KMS-11 (cell line): ENCODE data around the gene HELZ2.

Experiments
- H2AFZ ChIP-seq: fragments of 200-600 bp; sonication (generic); 2 replicates; pipeline ENCODE4 v1.6.1; 2016; ENCODE audit warnings: antibody characterized with exemption, mixed run types, low read depth
- H3K27ac ChIP-seq: fragments of 200-600 bp; sonication (generic); 2 replicates; pipeline ENCODE4 v1.6.1; 2016; ENCODE audit warnings: mild to moderate bottlenecking, mixed run types
- H3K27me3 ChIP-seq: fragments of 200-600 bp; sonication (generic); 2 replicates; pipeline ENCODE4 v1.6.1; 2017; ENCODE audit warnings: mild to moderate bottlenecking, low read depth, mixed run types, moderate library complexity; ENCODE audit not compliant: insufficient read depth
- H3K36me3 ChIP-seq: fragments of 200-600 bp; sonication (generic); 2 replicates; pipeline ENCODE4 v1.6.1; 2017; ENCODE audit warnings: mild to moderate bottlenecking, mixed run types; ENCODE audit not compliant: insufficient read depth
- H3K4me1 ChIP-seq: fragments of 200-600 bp; sonication (generic); 2 replicates; pipeline ENCODE4 v1.6.1; 2016; ENCODE audit warnings: mild to moderate bottlenecking, low read depth, mixed run types; ENCODE audit not compliant: poor library complexity, severe bottlenecking
- H3K4me2 ChIP-seq: fragments of 200-600 bp; sonication (generic); 2 replicates; pipeline ENCODE4 v1.7.0; 2016; ENCODE audit warnings: mild to moderate bottlenecking, mixed run types
- H3K4me3 ChIP-seq: fragments of 200-600 bp; sonication (generic); IDR thresholded peaks from 2 replicates; pipeline ENCODE4 v1.6.1; 2017; ENCODE audit warnings: low read depth, low read length, mixed read lengths; ENCODE audit not compliant: insufficient read depth
- H3K79me2 ChIP-seq: fragments of 200-600 bp; sonication (generic); 2 replicates; pipeline ENCODE4 v1.6.1; 2016; ENCODE audit warnings: low read depth, mixed run types; ENCODE audit not compliant: insufficient read depth
- H3K9ac ChIP-seq: fragments of 200-600 bp; sonication (generic); 2 replicates; pipeline ENCODE4 v1.6.1; 2016; ENCODE audit warnings: mild to moderate bottlenecking, mixed run types
- H4K20me1 ChIP-seq: fragments of 200-600 bp; sonication (generic); 2 replicates; pipeline ENCODE4 v1.6.1; 2016; ENCODE audit warnings: mild to moderate bottlenecking, mixed run types; ENCODE audit not compliant: insufficient read depth
- CTCF ChIP-seq: fragments of 200-600 bp; sonication (generic); conservative IDR thresholded peaks from 2 replicates; pipeline ENCODE4 v1.6.1; 2017; ENCODE audit warnings: low read depth, mild to moderate bottlenecking, antibody characterized with exemption, low read length, moderate library complexity, mixed read lengths

HELZ2 gene

DNA sequence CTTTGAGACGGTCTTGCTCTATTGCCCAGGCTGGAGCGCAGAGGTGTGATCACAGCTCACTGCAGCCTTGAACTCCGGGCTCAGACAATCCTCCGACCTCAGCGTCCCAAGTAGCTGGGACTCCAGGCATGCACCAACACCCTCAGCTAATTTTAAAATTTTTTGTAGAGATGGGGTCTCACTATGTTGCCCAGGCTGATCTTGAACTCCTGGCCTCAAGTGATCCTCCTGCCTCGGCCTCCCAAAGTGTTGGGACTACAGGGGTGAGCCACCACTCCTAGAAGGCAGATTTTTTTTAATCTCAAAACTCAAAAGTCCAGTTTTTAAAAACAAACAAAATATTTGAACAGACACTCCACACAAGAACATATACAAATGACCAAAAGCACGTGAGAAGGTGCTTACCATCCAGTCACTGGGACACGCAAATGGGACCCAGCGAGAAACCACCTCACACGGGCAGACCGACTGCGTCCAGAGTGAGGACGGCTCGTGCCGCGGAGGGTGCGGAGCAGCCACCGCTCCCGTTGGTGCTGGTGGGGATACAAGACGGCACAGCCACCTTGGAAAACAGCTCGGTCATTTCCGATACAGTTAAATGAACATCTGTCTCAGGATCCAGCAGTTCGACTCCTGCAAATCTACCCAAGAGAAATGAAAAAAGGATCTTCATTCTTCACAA lies 8.5 kb upstream of the HELZ2 start:
- H2AFZ ChIP-seq: no peak overlapping the region
- no peaks in the 10 kb centered on the region for H3K4me1 ChIP-seq
- H3K9ac ChIP-seq: no peak overlapping the region
- H3K4me2 ChIP-seq: no peak overlapping the region
- H4K20me1 ChIP-seq: no peaks in the 10 kb centered on the region
- H3K27me3 ChIP-seq: peaks cover 61% of the 10 kb centered on the region
- H3K27ac ChIP-seq: no peak overlapping the region
- no peaks in the 10 kb centered on the region for H3K79me2 ChIP-seq
- H3K4me3 ChIP-seq: no peak overlapping the region
- no peak for TF ChIP-seq CTCF
- no peaks in the 10 kb centered on the region for H3K36me3 ChIP-seq

DNA sequence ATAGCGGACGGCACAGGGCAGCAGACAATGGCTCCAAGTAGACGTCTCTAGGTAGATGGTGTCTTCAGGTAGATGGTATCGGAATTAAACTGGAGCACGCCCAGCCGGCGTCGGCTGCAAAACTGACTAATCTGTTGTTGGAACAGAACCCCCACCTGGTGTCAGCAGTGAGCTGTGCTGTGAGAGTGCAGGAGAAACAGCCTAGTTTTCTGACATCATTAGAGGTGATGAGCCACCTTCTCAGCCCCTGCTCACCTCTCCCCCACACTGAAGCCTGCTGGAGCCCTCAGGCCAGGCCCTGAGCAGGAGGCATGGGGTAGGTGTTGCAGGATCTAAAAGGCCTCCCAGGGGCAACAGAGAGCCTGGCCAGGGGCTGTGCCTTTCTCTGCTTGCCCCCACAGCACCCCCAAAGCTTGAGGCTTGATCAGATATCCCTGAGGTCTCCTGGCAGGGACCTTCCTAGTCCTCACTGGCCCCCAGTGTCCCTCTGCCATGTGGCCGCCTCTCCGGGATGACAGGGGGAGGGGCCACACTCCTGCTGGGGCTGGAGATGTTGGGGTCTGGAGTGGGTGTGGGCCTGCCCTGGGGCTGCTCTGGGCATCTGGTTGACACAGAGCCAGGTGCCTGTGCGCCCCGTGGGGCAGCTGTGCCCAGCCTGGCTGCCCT lies 6.9 kb upstream of the HELZ2 start:
- H3K79me2 ChIP-seq: no peaks in the 10 kb centered on the region
- no peaks in the 10 kb centered on the region for H3K36me3 ChIP-seq
- no peaks in the 10 kb centered on the region for H3K4me1 ChIP-seq
- H3K4me3 ChIP-seq: no peak overlapping the region
- H4K20me1 ChIP-seq: no peaks in the 10 kb centered on the region
- peak; percentile 21; the same call in 1 of the 2 replicates for TF ChIP-seq CTCF
- no peak overlapping the region for H2AFZ ChIP-seq
- no peak overlapping the region for H3K9ac ChIP-seq
- peaks cover 72% of the 10 kb centered on the region for H3K27me3 ChIP-seq
- no peak overlapping the region for H3K4me2 ChIP-seq
- H3K27ac ChIP-seq: no peak overlapping the region

- no peak overlapping the region for H3K27ac ChIP-seq
- H3K9ac ChIP-seq: no peak overlapping the region
- H3K4me1 ChIP-seq: peaks cover 6% of the 10 kb centered on the region
- no peak overlapping the region for H3K4me2 ChIP-seq
- TF ChIP-seq CTCF: no peak
- no peaks in the 10 kb centered on the region for H3K36me3 ChIP-seq
- H3K79me2 ChIP-seq: no peaks in the 10 kb centered on the region
- H4K20me1 ChIP-seq: no peaks in the 10 kb centered on the region
- no peak overlapping the region for H2AFZ ChIP-seq
- H3K27me3 ChIP-seq: peaks cover 86% of the 10 kb centered on the region
- H3K4me3 ChIP-seq: no peak overlapping the region
These were observed 5.1 kb upstream of the HELZ2 start for GRCh38 chr20:63579017-63579694.

DNA sequence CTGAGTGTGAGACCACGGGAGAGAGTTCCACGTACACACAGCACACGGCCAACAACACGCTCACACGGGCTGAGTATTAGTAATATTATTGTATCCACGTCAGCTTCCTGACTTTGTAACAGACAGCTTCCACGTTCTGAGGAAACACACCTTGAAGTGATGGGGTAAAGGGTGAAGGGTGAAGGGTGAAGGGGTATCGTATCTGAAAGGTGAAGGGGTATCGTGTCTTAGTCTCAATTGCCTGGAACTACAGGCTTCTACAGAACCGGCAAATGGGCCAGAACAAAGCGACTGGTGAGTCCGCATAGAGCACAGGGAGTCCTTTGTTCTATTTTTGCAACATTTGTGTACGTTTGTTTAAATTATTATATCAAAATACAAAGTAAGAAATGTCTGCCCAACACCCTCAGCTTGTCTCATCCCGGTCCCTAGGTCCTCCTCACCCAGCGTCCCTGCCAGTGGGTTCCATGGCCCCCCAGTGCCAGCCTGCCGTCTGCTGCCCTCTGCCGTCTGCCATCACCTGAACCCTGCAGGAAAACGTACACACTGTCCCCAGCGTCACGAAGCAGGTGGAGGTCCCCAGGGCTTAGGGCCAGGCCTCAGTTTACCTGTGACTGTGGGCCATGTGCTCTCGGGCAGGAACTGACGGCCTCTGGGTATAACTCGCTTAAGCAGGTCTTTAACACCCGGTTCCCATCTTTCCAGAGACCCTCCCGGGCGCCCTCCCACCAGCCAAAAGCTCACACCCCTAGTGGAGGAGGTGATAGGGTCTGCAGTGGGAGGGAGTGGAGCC lies 4.4 kb upstream of the HELZ2 start:
- H3K4me2 ChIP-seq: no peak overlapping the region
- no peak overlapping the region for H2AFZ ChIP-seq
- TF ChIP-seq CTCF: no peak

More for the DNA sequence above, 4.4 kb upstream of the HELZ2 start:
- no peaks in the 10 kb centered on the region for H3K36me3 ChIP-seq
- H3K79me2 ChIP-seq: no peaks in the 10 kb centered on the region
- H3K4me3 ChIP-seq: no peak overlapping the region
- peaks cover 6% of the 10 kb centered on the region for H3K4me1 ChIP-seq
- H3K9ac ChIP-seq: no peak overlapping the region
- peaks cover 83% of the 10 kb centered on the region for H3K27me3 ChIP-seq
- H3K27ac ChIP-seq: no peak overlapping the region
- no peaks in the 10 kb centered on the region for H4K20me1 ChIP-seq
